Right cardiac atrium (tissue), 5 donors: ENCODE data around the gene CDH11. TPM values are rescaled to one million over a fixed set of nuclear protein-coding genes. Genes with fewer than 3 reads are reported as not detected.
A peak's percentile ranks its signal among the peaks of the same experiment; 100 is the strongest.

Experiments
- ATAC-seq, 2 donors: fragments of 200-7000 bp; cut with Tn5 transposase; one replicate each; pipeline versions ENCODE4 v1.8.0 to v1.9.1; 2020; ENCODE audit warnings: moderate library complexity in 2 of 2, mild to moderate bottlenecking in 1 of 2
- DNase-seq, 3 donors: peaks; one replicate each; pipeline ENCODE4 v3.0.0-alpha.2; 2020
- H3K27ac ChIP-seq: one replicate; pipeline ENCODE4 v1.5.1; 2013; ENCODE audit warnings: mild to moderate bottlenecking, low read length, control low read depth, moderate library complexity
- H3K27me3 ChIP-seq: one replicate; pipeline ENCODE4 v1.6.1; 2013; ENCODE audit not compliant: control insufficient read depth, insufficient read depth
- H3K4me1 ChIP-seq: one replicate; pipeline ENCODE4 v1.6.1; 2013; ENCODE audit warnings: low read length; ENCODE audit not compliant: control insufficient read depth, insufficient read depth
- H3K4me3 ChIP-seq: one replicate; pipeline ENCODE4 v1.5.1; 2013; ENCODE audit warnings: low read length, control low read depth
- H3K9me3 ChIP-seq: one replicate; pipeline ENCODE4 v1.6.1; 2013; ENCODE audit warnings: low read length; ENCODE audit not compliant: control insufficient read depth
- WGBS: extraction: QIAGEN DNeasy Blood & Tissue Kit; methylation state at CpG from one replicate; pipeline ENCODE4 v1.1.7; 2013; 5-methylcytosine and 5-hydroxymethylcytosine counted together
- intact Hi-C, 4 donors: fragments of 100-400 bp; cut with DNase I; formaldehyde crosslinking; loops; one replicate each; pipeline versions ENCODE4 v1.11.0 to v1.14.0; 2022 to 2023
- polyA plus RNA-seq: library from polyadenylated mRNA; stranded (reverse); fragments of 200-250 nt; gene quantifications from one replicate; pipeline ENCODE4 v1.2.3, GENCODE V29; 2013
- total RNA-seq, 4 donors: library from RNA; stranded (reverse); fragmentation: NEBNext Ultra II Directional; extraction: Animal tissue kit (Norgen Biotek cat#: 25700); gene quantifications; one replicate each; pipeline ENCODE4 v1.2.1, GENCODE V29; 2021
- donor health status: healthy with polysubstance abuse.
- donor health status: DM: no; HTN: yes; CAD: no.
- donor health status: DM: no; HTN: no; CAD: no.
- donor health status: DM: no; HTN: yes; CAD: no; lungs with severe emphysema.
- donor health status: DM: yes; HTN: yes; CAD: no.

Gene CDH11
- total and polyA plus RNA-seq, 5 donors: 2.2 to 36.9 (median 25.8) TPM

DNA sequence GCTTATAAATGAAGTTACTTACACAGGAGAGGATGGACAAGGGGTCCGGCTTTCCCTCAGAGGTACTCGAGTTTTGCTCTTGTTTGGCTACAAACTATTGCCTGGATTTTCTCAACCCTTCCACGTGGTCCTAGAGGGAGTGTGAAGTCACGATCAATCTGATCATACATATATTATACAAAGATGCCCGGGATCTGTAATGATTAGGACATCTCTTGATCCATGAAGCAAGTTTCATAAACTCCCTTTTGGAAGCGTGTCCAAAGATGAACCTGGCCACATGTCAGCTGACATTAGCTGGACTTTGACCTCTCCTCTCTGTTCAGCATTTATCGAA lies 2.3 kb upstream of the CDH11 start:
- Histone ChIP-seq H3K27me3 (no peaks in the 10 kb centered on the region), H3K4me1 (no peaks in the 10 kb centered on the region), H3K27ac (no peak overlapping the region), H3K9me3 (no peaks in the 10 kb centered on the region), H3K4me3 (peak overlapping the region; percentile 63)
- intact Hi-C loops: loop anchor here in 1 of 4 donors (5.0 kb wide), 1 partner anchor 203 kb away; no protein-coding TSS in a partner anchor
- no peak for DNase-seq
- ATAC-seq: no peak
- 59% methylated on average over 7 of the region's 7 CpGs for WGBS

DNA sequence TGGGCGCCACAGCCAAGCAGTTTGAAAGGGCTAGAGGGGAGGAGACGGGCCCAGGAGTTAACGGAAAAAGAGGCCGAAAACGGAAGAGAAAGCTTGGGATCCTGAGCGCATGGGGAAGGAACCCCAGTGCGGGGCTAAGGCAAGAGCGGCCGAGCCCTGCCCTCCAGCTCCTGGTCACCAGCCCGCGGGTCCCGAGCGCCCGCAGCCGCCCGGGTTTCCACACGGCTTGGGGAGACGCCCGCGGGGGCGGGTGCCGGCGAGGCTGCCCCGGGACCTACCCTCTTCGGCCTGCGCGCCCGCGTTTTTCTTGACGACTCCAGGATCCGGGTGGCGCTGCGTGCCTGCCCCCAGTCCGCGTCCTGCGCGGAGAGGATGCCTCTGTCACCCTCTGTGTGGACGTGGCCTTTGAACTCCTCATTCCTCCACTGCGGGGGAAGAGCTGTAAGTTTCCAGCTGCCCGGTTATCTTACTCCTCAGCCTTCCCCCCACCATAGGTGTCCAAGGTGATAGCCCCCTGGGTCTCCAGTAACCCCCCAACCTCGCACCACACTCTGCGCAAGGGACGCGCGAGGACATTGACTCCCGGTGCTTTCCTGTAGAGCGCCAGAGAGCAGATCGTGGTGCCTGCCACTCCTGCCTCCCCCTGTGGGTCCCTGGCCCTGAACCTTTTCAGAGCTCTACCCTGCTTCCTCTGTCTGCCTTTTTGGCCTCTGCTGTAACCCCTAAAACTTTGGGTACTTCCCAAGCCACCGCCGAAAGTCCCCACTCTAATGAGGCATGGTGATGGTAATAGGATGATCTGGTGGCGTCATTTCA lies 1.7 kb upstream of the CDH11 start:
- 7% methylated on average over 51 of the region's 51 CpGs for WGBS
- intact Hi-C loops: loop anchor here in 1 of 4 donors (5.0 kb wide), 1 partner anchor 204 kb away; no protein-coding TSS in a partner anchor
- ATAC-seq (peak; percentile 8 to 41), DNase-seq (peak; percentile 52 to 81 (median 79))
- Histone ChIP-seq H3K27me3 (no peaks in the 10 kb centered on the region), H3K4me3 (peak overlapping the region; percentile 63), H3K9me3 (no peaks in the 10 kb centered on the region), H3K4me1 (no peaks in the 10 kb centered on the region), H3K27ac (peak overlapping the region; percentile 54)

DNA sequence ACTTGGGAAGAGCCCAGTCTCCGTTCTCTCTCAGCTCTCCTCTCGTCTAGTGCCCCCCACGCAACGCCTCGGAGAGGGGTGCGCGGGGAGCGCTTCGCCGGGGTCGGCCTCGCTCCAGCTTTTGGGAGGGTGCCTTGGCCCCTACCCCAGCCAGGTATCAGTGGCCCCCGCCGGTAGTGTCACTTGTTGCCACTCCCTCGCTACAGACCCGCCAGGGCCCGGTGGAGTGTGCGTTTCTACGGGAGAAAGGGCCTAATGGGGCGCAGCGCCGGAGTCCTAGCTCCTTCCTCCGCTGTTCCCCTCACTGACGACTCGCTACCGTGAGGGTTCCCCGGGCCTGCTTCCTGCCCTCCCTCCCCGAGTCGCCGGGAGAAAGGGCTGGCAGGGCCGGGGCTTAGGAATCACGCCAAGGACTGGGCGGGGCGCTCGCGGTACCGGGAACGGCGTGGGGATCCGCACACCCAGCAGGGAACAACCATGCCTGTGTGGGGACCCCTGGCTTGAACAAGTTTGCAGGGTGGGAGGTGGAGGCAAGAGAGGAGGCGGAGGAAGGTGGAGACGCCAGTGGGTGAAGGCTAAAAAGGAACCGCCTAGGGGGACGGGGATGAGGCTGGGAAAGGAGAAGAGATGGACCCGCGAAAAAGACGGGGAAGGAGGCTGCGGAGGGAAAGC lies 997 bp upstream of the CDH11 start:
- Histone ChIP-seq H3K9me3 (no peaks in the 10 kb centered on the region), H3K27ac (peak overlapping the region; percentile 54), H3K4me1 (no peaks in the 10 kb centered on the region), H3K27me3 (no peaks in the 10 kb centered on the region), H3K4me3 (peak overlapping the region; percentile 63)
- peak; percentile 79 to 92 (median 90) for DNase-seq
- ATAC-seq: peak; percentile 78 to 80
- intact Hi-C loops: loop anchor here in 1 of 4 donors (5.0 kb wide), 1 partner anchor 204 kb away; no protein-coding TSS in a partner anchor
- WGBS: under 1% methylated on average over 48 of the region's 48 CpGs

DNA sequence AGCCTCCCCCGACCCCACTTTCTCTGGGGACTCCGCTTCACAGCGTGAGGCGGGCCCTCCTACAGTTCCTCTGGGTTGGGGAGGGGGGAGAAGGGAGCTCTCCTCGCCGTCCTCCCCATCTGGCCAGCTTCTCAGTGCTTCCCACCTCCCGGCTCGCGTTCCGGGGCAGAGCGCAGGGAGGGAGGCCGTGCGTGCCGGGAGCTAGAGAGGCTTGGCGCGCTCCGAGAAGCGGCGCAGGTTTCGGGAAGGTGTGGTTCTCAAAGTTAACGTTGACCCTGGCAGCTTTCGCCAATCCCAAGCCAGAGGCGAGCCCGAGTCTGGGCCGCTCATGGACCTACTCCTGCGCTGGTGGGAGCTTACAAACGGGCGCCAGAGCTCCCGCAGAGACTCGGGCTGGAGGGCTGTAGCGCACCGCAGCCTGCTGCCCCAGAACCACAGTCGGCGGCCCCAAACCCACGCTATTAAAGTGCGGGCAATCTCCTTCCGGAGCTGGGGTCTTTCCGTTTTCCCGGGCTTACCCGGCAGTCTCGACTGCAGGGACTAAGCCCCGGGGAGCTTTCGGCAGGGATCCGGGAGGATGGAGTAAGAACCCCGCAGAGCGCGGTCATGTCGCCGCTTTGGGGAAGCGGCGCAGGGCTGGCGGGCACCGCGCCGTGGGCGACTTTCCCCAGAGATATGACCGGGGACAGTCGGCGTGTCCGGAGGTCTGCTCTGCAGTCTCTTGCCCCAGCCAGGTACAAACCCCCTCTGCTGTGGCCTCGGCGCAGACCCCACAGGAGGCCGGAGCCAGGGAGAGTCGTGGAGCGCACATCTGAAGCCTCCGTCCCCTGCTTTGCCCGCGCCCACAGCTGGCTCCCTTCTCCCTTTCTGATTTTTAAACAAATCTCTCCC lies 787 bp downstream of the CDH11 start:
- DNase-seq: peak; percentile 35 to 73 (median 72)
- H3K27ac ChIP-seq: no peak overlapping the region
- no peaks in the 10 kb centered on the region for H3K4me1 ChIP-seq
- ATAC-seq: peak; percentile 3 to 7
- no peaks in the 10 kb centered on the region for H3K9me3 ChIP-seq
- intact Hi-C loops: loop anchor here in 1 of 4 donors (5.0 kb wide), 1 partner anchor 206 kb away; no protein-coding TSS in a partner anchor
- H3K27me3 ChIP-seq: no peaks in the 10 kb centered on the region
- under 1% methylated on average over 68 of the region's 68 CpGs for WGBS
- peak overlapping the region; percentile 63 for H3K4me3 ChIP-seq

DNA sequence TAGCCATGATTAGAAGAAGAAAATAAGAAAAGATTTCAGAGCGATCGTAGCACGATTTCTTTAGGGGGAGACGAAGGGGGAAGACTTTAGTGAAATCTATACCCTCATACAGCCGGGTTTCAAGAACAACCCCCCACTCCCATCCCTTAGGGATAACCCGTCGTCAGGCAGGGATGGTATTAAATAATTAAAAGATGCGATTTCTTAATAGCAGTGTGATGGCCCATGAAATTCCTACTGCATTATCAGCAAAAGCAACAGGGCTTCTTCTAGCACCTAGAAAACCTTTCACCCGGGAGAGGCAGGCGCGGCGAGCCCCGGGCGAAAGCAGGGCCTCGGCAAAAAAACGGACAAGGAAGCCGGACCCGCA lies 1.4 kb downstream of the CDH11 start:
- intact Hi-C loops: loop anchor here in 1 of 4 donors (5.0 kb wide), 1 partner anchor 207 kb away; no protein-coding TSS in a partner anchor
- ATAC-seq (no peak), DNase-seq (no peak)
- 15% methylated on average over 18 of the region's 18 CpGs for WGBS
- Histone ChIP-seq H3K27me3 (no peaks in the 10 kb centered on the region), H3K27ac (no peak overlapping the region), H3K4me1 (no peaks in the 10 kb centered on the region), H3K4me3 (peak overlapping the region; percentile 63), H3K9me3 (no peaks in the 10 kb centered on the region)

DNA sequence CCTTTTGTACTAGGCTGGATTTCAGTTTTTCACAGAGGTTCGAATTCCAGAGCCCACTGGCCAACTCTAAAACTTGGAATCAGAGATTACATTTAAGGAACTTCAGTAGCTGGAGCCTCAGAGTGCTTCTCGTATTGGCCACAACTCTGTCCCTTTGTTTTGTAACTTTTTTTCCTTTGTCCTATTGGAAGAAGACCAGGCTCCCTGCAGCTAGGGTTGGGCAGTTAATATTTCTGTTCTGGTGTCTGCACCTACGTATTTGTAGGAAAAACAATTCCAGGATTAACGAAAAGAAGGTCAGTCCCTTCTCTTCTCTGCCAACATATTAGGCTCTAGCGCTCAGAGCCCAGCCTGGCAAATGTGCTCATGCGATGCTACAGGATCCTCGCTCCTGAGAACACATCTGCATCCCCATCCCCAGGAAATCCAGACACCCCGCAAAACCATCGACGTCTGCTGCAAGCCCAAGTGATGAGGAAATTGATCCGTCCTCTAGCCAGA lies 1.9 kb downstream of the CDH11 start:
- WGBS: 28% methylated on average over 11 of the region's 11 CpGs
- intact Hi-C loops: loop anchor here in 1 of 4 donors (5.0 kb wide), 1 partner anchor 207 kb away; no protein-coding TSS in a partner anchor
- DNase-seq (peak; percentile 21 to 57 (median 46)), ATAC-seq (peak in 1 of 2 donors; percentile 4)
- Histone ChIP-seq H3K4me1 (no peaks in the 10 kb centered on the region), H3K27ac (no peak overlapping the region), H3K4me3 (peak overlapping the region; percentile 63), H3K9me3 (no peaks in the 10 kb centered on the region), H3K27me3 (no peaks in the 10 kb centered on the region)

DNA sequence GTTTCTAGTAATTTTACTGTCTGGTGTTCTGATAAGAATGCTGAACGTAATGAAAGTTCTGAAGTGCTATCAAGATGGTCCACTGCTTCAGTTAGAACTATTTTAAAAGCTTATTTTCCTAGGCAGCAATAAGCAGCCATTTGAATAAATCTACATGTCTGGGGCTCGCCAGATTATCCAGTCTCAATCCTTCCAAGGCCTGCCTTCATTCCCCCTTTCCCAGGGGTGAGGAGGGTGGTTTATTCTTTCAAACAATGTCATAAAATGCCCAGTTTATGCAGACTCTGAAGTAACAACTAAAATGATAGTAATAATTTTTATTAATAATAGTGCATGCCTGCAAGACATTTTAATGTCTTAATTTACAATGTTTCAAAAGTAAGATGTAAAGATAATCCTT lies 2.4 kb downstream of the CDH11 start:
- no peak for ATAC-seq
- H3K4me1 ChIP-seq: no peaks in the 10 kb centered on the region
- intact Hi-C loops: no loop called here
- no peaks in the 10 kb centered on the region for H3K27me3 ChIP-seq
- no peak overlapping the region for H3K27ac ChIP-seq
- H3K4me3 ChIP-seq: no peak overlapping the region
- 55% methylated on average over 2 of the region's 2 CpGs for WGBS
- DNase-seq: no peak
- no peaks in the 10 kb centered on the region for H3K9me3 ChIP-seq

DNA sequence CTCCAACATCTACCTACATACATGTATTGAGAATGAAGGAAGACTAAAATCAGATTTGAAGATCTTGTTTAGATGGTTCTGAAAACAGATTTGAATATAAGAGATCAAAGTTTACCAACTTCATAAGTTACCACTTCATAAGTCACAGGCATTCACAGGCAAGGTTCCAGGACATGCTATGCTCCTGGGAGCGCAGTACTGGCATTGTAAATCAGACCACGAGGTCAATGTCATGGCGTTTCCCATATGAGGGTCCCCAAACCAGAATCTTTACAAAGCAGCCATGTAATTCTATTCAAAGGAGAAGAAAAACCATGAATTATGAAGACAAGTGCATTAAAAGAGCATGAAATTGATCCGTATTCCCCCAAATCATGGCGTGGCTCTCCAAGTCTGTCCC lies 3.0 kb downstream of the CDH11 start:
- H3K27ac ChIP-seq: no peak overlapping the region
- no peaks in the 10 kb centered on the region for H3K4me1 ChIP-seq
- ATAC-seq (no peak), DNase-seq (peak in 1 of 3 donors; percentile 29)
- H3K27me3 ChIP-seq: no peaks in the 10 kb centered on the region
- WGBS: 59% methylated on average over 5 of the region's 5 CpGs
- no peaks in the 10 kb centered on the region for H3K9me3 ChIP-seq
- intact Hi-C loops: no loop called here
- no peak overlapping the region for H3K4me3 ChIP-seq

DNA sequence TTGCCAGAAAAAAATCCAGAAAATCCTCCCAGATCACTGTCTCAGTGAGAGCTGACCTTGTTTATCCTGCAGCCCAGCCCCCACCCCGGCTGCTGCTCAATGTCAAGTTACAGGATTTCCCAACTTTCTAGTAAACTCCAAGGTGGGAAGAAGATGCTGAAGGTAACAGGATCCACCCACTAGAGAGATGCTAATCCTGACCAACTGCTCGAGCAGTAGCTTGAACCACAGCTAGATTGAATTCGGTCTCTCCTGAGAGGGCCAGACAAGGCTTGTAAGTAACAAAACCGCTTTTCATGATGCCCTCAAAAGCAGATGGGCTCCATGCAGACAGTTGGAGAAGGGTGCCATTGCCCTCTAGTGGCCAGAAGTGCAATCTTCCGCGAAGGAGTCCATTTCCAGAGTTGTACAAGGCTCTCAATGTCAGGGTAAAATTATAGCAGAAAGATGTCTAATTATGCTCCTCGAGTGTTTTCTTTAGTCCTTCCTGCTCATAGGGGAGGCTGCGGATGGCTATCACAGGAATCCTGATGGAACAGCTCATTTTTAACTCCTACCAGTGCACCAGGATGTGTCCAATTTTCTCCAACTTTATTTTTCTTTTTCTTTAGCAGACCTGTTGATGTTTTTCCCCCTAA lies 3.9 kb downstream of the CDH11 start:
- WGBS: 6% methylated on average over 8 of the region's 8 CpGs

DNA sequence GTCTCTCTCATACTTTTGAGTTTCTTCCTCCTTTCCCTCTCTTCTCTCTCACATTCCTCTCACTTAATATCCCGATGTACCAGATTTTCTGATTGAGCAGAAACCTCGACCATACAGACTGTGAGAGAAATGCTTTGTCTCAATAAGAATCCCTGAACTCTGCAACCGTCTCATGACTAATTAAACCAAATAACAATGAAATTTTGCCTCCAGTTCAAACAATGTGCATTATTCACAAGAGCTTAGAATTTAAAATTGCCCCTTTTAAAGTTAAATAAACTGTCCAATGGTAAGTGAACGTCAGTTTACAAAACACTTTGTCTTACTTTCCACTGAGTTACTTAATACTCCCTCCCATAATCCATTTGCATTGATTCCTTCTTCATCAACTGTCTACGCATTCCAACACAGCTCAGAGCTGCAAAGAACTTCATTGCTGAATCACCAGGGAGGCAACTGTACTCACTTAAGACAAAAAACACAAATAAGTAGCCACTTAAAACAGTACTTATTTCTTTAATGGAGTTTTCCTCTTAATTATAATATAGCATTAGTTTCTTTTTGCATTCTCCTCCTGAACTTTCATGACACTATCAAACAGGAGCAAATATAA lies 4.9 kb downstream of the CDH11 start:
- no peak for ATAC-seq
- Histone ChIP-seq H3K4me1 (no peaks in the 10 kb centered on the region), H3K27me3 (no peaks in the 10 kb centered on the region), H3K27ac (no peak overlapping the region), H3K4me3 (no peak overlapping the region), H3K9me3 (no peaks in the 10 kb centered on the region)
- 73% methylated on average over 5 of the region's 5 CpGs for WGBS
- DNase-seq: no peak
- intact Hi-C loops: no loop called here

More for the DNA sequence above, 3.9 kb downstream of the CDH11 start:
- Histone ChIP-seq H3K9me3 (no peaks in the 10 kb centered on the region), H3K4me1 (no peaks in the 10 kb centered on the region), H3K4me3 (no peak overlapping the region), H3K27me3 (no peaks in the 10 kb centered on the region), H3K27ac (no peak overlapping the region)
- intact Hi-C loops: no loop called here
- ATAC-seq: peak; percentile 44 to 46
- DNase-seq: peak; percentile 59 to 80 (median 71)
